ENCODE data around the gene MAP1LC3C.

DNA sequence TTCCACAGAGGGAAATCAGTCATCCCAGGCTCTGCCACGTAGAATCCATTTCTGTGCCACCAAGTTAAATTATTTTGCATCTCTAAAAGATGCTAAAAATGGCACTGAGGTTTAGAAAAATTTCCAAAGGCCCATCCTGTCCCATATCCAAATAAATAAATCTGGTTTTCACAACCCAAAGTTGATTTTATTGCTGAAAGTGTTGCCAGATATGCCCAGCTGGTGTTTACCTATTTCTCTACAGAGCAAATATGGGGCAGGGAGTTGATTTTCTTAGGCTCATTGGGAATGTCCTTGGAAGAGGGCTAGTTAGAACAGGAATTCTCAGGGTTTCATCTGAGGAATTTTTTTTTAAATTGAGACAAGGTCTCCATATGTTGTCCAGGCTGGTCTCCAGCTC is 19.0 kb downstream of the MAP1LC3C start:
- TF ChIP-seq, protein P1, sequence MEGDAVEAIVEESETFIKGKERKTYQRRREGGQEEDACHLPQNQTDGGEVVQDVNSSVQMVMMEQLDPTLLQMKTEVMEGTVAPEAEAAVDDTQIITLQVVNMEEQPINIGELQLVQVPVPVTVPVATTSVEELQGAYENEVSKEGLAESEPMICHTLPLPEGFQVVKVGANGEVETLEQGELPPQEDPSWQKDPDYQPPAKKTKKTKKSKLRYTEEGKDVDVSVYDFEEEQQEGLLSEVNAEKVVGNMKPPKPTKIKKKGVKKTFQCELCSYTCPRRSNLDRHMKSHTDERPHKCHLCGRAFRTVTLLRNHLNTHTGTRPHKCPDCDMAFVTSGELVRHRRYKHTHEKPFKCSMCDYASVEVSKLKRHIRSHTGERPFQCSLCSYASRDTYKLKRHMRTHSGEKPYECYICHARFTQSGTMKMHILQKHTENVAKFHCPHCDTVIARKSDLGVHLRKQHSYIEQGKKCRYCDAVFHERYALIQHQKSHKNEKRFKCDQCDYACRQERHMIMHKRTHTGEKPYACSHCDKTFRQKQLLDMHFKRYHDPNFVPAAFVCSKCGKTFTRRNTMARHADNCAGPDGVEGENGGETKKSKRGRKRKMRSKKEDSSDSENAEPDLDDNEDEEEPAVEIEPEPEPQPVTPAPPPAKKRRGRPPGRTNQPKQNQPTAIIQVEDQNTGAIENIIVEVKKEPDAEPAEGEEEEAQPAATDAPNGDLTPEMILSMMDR (IDR thresholded peaks at IDR 0.05) = no peak
- TF ChIP-seq EZH2 (IDR thresholded peaks at IDR 0.05) (no peak), EZH2phosphoT487 (IDR thresholded peaks at IDR 0.05) (no peak)
